ENCODE measurements around the gene C20orf173.

GRCh38 chr20:35568645-35569044, 39.2 kb upstream of the C20orf173 start:
- TF ChIP-seq MXD4 (CRISPR knock-in tag; IDR thresholded peaks at IDR 0.05) (no peak), ZNF224 (CRISPR knock-in tag; IDR thresholded peaks at IDR 0.05) (no peak), SP4 (CRISPR knock-in tag; IDR thresholded peaks at IDR 0.05) (no peak), GZF1 (CRISPR knock-in tag; IDR thresholded peaks at IDR 0.05) (no peak), ETV6 (CRISPR knock-in tag; conservative IDR thresholded peaks at IDR 0.05) (no peak), ZNF205 (CRISPR knock-in tag; IDR thresholded peaks at IDR 0.05) (no peak), GLI4 (CRISPR knock-in tag; IDR thresholded peaks at IDR 0.05; ENCODE audit: borderline replicate concordance) (no peak), ZNF549 (CRISPR knock-in tag; IDR thresholded peaks at IDR 0.05) (no peak), ZIK1 (CRISPR knock-in tag; IDR thresholded peaks at IDR 0.05; ENCODE audit: borderline replicate concordance, low read depth) (no peak), FOXJ3 (CRISPR knock-in tag; IDR thresholded peaks at IDR 0.05; ENCODE audit: borderline replicate concordance) (no peak), ZNF142 (CRISPR knock-in tag; IDR thresholded peaks at IDR 0.05) (no peak), RAD21 (CRISPR knock-in tag; IDR thresholded peaks at IDR 0.05) (peak; percentile 50; the same call in 1 of the 2 replicates)
